C4-2B (cell line): ENCODE data around the gene SLC26A9.

ENCODE experiments used
- CTCF ChIP-seq: fragments of 450-650 bp; conservative IDR thresholded peaks from 2 replicates; pipeline ENCODE4 v1.5.1; 2017; ENCODE audit warnings: mild to moderate bottlenecking
- ZFX ChIP-seq: fragments of 450-650 bp; IDR thresholded peaks from 2 replicates; pipeline ENCODE4 v1.6.1; 2017

- TF ChIP-seq CTCF, result no peak
- TF ChIP-seq ZFX, result no peak
These were observed 23.1 kb downstream of the SLC26A9 start for GRCh38 chr1:205920159-205920558.
